ENCODE measurements around the gene GINM1. TPM values are rescaled to one million over a fixed set of nuclear protein-coding genes. Genes with fewer than 3 reads are reported as not detected.

Gene GINM1, protein sequence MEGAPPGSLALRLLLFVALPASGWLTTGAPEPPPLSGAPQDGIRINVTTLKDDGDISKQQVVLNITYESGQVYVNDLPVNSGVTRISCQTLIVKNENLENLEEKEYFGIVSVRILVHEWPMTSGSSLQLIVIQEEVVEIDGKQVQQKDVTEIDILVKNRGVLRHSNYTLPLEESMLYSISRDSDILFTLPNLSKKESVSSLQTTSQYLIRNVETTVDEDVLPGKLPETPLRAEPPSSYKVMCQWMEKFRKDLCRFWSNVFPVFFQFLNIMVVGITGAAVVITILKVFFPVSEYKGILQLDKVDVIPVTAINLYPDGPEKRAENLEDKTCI
- total RNA-seq (2021; ENCODE audit: unreplicated experiment) (25.0 TPM), Bru-seq, nascent RNA (percentile 73 among the genes with signal in this experiment), BruChase-seq, experiment 1, labeled RNA remaining after a 6-hour chase (percentile 81 among the genes with signal in this experiment), BruChase-seq, experiment 2, labeled RNA remaining after a 2-hour chase (percentile 72 among the genes with signal in this experiment)
- polyA plus RNA-seq (2012): 9.8 and 15.8 TPM in 2 replicates
- long read RNA-seq, transcript GINM1-201 (8 exons, 2,024 nt): major isoform, 51 of 64 reads
- long read RNA-seq, partial matches to known transcripts: 5 of 64 reads
- long read RNA-seq, other reads (novel, unspliced or antisense): 8 of 64 reads

DNA sequence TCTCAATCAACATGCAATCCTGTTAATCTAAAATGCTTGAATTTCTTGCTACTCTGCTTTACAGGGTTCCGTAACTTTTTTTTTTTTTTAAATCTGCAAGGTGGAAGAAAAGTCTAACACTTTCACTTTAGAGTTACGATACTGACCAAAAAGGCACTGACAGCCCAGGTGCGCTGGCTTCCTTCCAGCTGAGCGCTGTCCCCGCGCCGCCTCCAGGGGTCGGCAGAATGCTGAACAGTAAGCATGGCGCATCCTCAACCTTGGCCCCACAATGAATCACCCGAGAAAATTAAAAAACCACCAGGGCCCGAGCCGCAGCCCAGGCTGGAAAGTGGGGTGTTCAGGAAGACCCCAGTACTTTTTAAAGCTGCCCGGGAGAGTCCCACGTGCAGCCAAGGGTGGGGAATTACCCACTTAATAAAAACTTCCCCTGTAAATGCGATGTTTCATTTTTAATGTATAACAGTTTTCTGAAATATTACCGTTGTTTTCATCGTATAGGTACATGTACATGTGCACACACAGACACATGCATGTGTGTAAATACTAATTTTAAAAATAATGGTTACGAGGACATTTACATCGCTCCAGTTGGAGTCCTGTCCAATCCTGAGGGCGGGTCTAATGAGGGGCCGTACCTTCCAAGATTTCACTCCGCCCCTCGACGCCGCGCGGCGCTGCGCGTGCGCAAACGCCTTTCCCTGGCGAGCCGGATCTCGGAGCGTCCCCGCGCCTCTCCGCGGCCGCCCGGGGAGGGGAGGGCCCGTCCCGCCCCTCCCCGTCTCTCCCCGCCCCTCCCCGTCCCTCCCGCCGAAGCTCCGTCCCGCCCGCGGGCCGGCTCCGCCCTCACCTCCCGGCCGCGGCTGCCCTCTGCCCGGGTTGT is at the start of gene GINM1:
TSS of gene GINM1 (plus strand) at position 849 of the 883 bp plus-strand sequence. CDS start 40 bp downstream, outside the sequence.
- intact Hi-C loops (cut with micrococcal nuclease): loop anchor here (1.0 to 5.0 kb wide), 3 partner anchors 19 to 152 kb away; partner anchors contain the start of genes KATNA1, LATS1 and PPIL4
- peaks cover 22% of the 10 kb centered on the region for H3K79me2 ChIP-seq (ENCODE audit: insufficient read depth, low read length)
- no peaks in the 10 kb centered on the region for H3K9me2 ChIP-seq (ENCODE audit: insufficient read depth)
- no peaks in the 10 kb centered on the region for H3K36me3 ChIP-seq (ENCODE audit: control insufficient read depth in 1 of 2, insufficient read depth in 2 of 2, low read length in 2 of 2)
- H3K4me3 ChIP-seq (replicated peaks in 1 of 2; ENCODE audit: low read depth in 1 of 2, low read length in 2 of 2): peak within 1 kb of the TSS; percentile 86 to 94
- peak; percentile 91 for DNase-seq (ENCODE audit: low read depth, low spot score)
- H4K20me1 ChIP-seq (ENCODE audit: insufficient read depth): no peaks in the 10 kb centered on the region
- ChIA-PET POLR2A (interaction anchor here (0.6 to 0.8 kb wide), 5 partner anchors 16 to 490 kb away, joined by 3 to 5 read pairs (median 3); no protein-coding TSS in a partner anchor), RAD21 (ENCODE audit: low non-redundant PET in 1 of 2, low total read pairs in 2 of 2, uncharacterized antibody in 2 of 2, unreplicated experiment in 2 of 2) (interaction anchor here (0.6 to 0.7 kb wide), 5 partner anchors 9 to 537 kb away, joined by 3 to 5 read pairs (median 3); no protein-coding TSS in a partner anchor), CTCF (interaction anchor here (0.6 to 1.2 kb wide), 3 partner anchors 20 to 451 kb away, joined by 3 read pairs; partner anchors contain the start of gene PPIL4)
- peak within 1 kb of the TSS; percentile 90 for H3K9ac ChIP-seq (ENCODE audit: low read length)
- peak within 1 kb of the TSS; percentile 71 for H3K27ac ChIP-seq (ENCODE audit: low read depth, low read length)
- H3K27me3 ChIP-seq (ENCODE audit: insufficient read depth, low read length): no peaks in the 10 kb centered on the region
- no peaks in the 10 kb centered on the region for H3K9me3 ChIP-seq (ENCODE audit: control insufficient read depth in 1 of 2, insufficient read depth in 1 of 2, low read depth in 1 of 2, low read length in 2 of 2)
- peak within 1 kb of the TSS; percentile 93 for H2AFZ ChIP-seq (ENCODE audit: low read depth, low read length, poor library complexity, severe bottlenecking)
- ATAC-seq: peak; percentile 89
- no TSS peak for BruUV-seq (replicated peaks)
- peaks cover 8 to 14% of the 10 kb centered on the region in 2 experiments; a peak in 3 of 4 replicates for H3K4me1 ChIP-seq (ENCODE audit: control insufficient read depth in 1 of 2, insufficient read depth in 2 of 2, low read length in 2 of 2)
- H3K4me2 ChIP-seq (ENCODE audit: low read length): peak within 1 kb of the TSS; percentile 83
- peak; percentile 65 for TF ChIP-seq YY1 (IDR thresholded peaks at IDR 0.05; ENCODE audit: extremely low read depth, insufficient replicate concordance, low read depth, low read length)
- TF ChIP-seq, protein P1, sequence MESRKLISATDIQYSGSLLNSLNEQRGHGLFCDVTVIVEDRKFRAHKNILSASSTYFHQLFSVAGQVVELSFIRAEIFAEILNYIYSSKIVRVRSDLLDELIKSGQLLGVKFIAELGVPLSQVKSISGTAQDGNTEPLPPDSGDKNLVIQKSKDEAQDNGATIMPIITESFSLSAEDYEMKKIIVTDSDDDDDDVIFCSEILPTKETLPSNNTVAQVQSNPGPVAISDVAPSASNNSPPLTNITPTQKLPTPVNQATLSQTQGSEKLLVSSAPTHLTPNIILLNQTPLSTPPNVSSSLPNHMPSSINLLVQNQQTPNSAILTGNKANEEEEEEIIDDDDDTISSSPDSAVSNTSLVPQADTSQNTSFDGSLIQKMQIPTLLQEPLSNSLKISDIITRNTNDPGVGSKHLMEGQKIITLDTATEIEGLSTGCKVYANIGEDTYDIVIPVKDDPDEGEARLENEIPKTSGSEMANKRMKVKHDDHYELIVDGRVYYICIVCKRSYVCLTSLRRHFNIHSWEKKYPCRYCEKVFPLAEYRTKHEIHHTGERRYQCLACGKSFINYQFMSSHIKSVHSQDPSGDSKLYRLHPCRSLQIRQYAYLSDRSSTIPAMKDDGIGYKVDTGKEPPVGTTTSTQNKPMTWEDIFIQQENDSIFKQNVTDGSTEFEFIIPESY (IDR thresholded peaks at IDR 0.05; ENCODE audit: extremely low read depth, insufficient replicate concordance, low read length): no peak
- no peak for TF ChIP-seq POLR2A (IDR thresholded peaks at IDR 0.05; ENCODE audit: borderline replicate concordance, extremely low read depth, insufficient read depth, insufficient read length)
- TF ChIP-seq SIN3A (IDR thresholded peaks at IDR 0.05; ENCODE audit: low read depth): peak; percentile 47; the same call in 1 of the 2 replicates
- TF ChIP-seq RAD21 (IDR thresholded peaks at IDR 0.05; ENCODE audit: low read depth): peak; percentile 72
- TF ChIP-seq, protein P2, sequence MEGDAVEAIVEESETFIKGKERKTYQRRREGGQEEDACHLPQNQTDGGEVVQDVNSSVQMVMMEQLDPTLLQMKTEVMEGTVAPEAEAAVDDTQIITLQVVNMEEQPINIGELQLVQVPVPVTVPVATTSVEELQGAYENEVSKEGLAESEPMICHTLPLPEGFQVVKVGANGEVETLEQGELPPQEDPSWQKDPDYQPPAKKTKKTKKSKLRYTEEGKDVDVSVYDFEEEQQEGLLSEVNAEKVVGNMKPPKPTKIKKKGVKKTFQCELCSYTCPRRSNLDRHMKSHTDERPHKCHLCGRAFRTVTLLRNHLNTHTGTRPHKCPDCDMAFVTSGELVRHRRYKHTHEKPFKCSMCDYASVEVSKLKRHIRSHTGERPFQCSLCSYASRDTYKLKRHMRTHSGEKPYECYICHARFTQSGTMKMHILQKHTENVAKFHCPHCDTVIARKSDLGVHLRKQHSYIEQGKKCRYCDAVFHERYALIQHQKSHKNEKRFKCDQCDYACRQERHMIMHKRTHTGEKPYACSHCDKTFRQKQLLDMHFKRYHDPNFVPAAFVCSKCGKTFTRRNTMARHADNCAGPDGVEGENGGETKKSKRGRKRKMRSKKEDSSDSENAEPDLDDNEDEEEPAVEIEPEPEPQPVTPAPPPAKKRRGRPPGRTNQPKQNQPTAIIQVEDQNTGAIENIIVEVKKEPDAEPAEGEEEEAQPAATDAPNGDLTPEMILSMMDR (IDR thresholded peaks at IDR 0.05 in 2 of 3, conservative IDR thresholded peaks at IDR 0.05 in 1 of 3; ENCODE audit: borderline replicate concordance in 1 of 3, insufficient read depth in 1 of 3, low read depth in 2 of 3, low read length in 2 of 3): peak; percentile 51 to 76 (median 75); a peak in 5 of 6 replicates
- no peak for TF ChIP-seq SRF (IDR thresholded peaks at IDR 0.05; ENCODE audit: low read depth)
- no peak for TF ChIP-seq EZH2phosphoT487 (IDR thresholded peaks at IDR 0.05; ENCODE audit: borderline replicate concordance)
- 0 out of 2 replicates have a peak, but pooled peaks have one; percentile 18 for TF ChIP-seq CBX3 (IDR thresholded peaks at IDR 0.05; ENCODE audit: low read depth)
- no peak for TF ChIP-seq ELF1 (IDR thresholded peaks at IDR 0.05; ENCODE audit: borderline replicate concordance, low read depth)
- TF ChIP-seq SP1 (IDR thresholded peaks at IDR 0.05; ENCODE audit: low read depth): no peak; the same call in 1 of the 2 replicates
- TF ChIP-seq EGR1 (IDR thresholded peaks at IDR 0.05; ENCODE audit: low read depth): no peak
- TF ChIP-seq, protein P3, sequence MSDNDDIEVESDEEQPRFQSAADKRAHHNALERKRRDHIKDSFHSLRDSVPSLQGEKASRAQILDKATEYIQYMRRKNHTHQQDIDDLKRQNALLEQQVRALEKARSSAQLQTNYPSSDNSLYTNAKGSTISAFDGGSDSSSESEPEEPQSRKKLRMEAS (IDR thresholded peaks at IDR 0.05): peak; percentile 74; the same call in 1 of the 2 replicates
- TF ChIP-seq EZH2 (IDR thresholded peaks at IDR 0.05): no peak
- TF ChIP-seq FOSL1 (IDR thresholded peaks at IDR 0.05; ENCODE audit: low read depth): no peak
- TF ChIP-seq ZNF274 (IDR thresholded peaks at IDR 0.05; ENCODE audit: low read depth, low read length): no peak
- no peak for TF ChIP-seq TCF7L2 (IDR thresholded peaks at IDR 0.05; ENCODE audit: borderline replicate concordance, extremely low read depth, insufficient read depth, insufficient read length)
- no peak for TF ChIP-seq ZFX (IDR thresholded peaks at IDR 0.05)
